T-helper 22 cell (primary cell): ENCODE results near the gene UBAC2.

Experiments used
- DNase-seq: peaks from one replicate; pipeline ENCODE4 v3.0.0-alpha.2; 2020; ENCODE audit warnings: low read depth

UBAC2 gene

DNA sequence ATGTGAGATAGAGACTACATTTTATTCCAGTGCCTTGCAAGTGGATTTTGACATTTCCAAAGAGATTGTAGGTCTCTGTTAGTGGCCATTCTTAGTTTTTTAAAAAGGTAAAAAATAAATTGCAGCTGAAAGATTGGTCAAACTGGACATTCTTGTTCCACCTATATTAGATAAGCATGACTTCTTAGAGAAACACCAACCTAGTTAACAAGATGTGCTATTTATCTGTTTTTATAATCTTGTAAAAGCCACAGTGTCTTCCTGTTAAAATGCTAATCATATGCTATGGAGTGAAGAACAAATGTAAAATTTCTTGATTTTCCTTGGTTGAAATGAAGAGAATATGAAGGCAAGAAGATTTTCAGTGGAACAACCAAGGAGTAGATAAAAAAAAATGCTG lies 140.0 kb downstream of the UBAC2 start:
- DNase-seq, result no peak

DNA sequence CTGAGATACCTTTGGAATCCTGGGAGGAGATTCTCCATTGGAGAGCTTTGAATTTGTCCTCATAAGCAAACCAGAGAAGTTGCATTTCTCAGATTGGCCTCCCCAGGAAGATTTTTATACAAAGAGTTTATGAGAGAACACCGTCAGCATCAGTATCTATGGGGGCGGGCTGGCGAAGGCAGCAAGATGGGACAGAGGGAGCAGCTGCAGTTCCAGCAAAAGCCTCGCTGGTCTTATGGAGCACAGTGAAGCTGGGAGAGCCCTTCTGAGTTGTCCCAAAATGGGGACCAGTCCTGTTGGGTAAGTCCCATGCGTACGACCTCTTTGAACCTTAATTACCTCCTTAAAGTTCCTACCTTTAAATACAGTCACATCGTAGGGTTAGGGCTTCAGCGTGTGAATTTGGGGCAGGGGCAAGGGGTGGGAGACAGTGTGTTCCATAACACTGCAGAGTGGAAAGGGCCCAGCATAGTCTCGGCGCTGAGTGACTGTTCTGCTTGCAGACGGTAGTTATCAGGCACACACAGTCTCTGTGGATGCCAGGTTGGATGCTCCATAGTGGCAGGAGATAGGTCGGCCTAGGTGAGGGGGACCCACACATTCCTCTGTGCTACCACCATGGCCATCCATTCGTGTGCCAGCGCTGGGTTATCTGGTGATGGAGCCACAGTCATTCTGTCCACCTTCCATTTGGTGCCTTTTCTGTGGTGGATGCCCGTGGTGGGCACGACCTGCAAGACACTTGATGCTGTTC lies 141.5 kb downstream of the UBAC2 start:
- DNase-seq, result no peak

DNA sequence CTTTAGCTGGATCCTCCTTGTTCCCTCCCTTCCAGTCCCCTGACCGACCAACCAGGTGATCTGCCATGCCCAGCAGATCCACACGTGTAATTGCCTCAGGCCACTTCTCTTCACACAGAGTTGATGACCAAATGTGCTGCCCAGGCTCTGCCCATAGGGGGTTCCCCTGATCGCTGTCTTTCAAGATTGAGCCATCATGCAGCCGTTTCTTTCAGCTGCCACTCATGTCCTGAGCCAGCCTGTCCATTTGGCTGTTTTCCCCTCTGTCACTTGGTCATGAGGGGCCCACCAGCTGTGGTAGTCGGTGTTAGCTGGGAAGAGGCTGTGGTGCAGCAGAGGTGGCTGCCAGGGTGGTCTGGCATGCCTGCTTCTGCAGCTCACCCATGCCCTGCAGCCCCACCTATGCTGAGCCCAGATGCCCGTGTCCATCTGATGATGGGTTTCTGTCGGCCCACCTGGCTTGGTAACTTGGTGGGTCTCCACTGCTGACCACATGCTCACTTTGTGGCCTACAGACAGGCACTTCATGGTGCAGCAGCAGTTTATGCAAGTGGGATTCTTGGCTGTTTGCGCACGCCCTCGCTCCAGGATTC lies 142.2 kb downstream of the UBAC2 start:
- DNase-seq, result no peak

DNA sequence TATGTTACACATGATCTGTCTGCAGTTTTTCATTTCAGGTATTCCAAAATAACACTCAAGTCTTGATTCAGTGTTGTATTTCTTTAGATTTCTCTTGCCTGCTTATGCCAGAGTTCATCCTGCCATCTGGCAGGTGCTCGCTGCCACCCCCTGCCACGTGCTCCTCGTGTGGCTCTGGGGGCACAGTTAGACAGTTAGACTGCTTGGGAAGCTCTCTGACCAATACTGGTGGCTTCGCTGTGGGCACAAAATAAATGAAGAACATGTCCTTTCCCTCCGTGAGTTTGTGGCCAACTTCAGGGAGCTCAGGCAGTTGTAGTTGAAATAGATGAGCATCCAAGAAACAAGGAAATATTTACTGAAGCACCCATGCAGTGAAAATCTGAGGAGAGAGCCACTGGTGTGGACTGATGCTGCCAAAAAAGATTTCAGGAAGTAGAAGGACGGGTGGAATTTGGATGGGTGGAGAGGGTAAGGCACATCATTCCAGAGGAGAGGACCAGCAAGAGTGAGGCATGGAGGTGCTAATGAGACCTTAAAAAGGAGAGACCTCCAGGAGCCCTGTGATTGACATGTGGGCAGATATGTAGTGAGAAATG lies 144.1 kb downstream of the UBAC2 start:
- no peak for DNase-seq

DNA sequence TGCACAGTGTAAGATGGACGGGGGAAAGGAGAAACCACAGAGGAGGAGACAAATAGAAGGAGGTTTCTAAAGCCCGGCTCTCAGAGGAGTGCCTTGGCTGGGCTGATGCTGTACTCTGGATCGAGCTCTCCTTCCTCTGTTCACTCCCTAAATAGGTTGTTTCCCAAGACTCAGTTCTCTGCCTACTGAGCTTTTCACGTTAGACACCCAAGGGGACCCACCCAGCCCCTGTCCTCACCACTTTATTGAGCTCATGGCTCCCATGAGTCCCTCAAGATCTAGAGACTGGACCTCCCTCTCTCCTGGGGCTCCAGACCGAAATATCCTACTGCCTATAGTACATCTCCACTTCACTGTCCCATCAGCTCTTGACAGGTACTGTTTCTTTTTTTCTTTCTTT lies 144.7 kb downstream of the UBAC2 start:
- DNase-seq, result no peak

DNA sequence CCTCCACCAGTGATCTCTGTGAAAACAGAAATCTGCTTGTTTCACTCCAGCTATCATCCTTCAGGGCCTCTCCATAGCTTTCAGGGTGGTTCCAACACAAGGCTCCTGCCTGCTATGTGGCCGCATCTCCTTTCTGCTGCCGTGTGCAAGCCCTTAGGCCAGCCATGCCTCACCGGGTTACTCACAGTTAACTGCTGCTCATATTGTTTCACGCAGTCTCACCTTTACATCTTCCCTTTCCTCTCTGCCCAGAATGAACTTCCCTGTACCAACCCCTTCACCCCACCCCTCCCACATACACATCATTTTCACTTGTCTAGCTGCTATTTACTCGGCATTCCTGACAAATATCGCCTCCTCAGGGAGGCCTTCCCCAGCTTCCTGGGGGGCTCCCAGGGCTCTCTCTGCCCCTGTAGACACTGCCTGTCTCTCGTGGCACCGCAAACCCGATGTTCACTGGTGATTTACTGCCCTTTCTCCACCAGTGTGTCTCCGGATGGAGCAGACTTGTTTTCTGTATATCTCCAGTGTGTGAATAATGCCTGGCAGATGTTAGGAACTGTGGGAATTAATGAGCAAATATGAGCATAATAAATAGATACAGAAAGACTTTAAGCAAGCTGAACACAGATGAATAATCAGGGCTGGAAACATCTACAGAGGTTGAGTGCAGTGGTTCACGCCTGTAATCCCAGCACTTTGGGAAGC lies 145.8 kb downstream of the UBAC2 start:
- no peak for DNase-seq

DNA sequence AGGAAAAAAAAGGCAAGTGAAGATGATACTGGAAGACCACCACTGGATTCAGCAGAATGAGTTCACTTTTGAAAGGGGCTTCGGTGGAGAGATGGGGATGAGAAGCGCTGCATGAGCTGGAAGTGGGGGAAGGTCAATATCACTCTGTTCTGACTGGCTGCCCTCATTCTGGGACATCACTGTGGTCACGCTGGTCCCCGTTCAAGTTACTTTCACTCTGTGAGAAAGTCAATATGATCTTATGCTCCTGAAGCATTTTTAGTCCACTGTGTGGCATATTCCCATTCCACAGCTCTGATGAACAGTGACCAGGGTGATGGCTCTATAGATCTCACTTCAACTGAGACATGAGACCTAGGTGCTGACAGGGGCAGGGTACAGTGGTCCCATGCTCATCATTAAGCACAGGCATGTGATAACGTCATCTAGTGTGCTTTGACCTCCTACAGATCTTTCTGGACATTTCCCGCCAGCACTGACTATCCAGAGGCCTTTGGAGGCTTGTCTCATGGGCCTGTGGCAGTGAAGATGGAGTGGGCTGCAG lies 146.8 kb downstream of the UBAC2 start:
- no peak for DNase-seq

DNA sequence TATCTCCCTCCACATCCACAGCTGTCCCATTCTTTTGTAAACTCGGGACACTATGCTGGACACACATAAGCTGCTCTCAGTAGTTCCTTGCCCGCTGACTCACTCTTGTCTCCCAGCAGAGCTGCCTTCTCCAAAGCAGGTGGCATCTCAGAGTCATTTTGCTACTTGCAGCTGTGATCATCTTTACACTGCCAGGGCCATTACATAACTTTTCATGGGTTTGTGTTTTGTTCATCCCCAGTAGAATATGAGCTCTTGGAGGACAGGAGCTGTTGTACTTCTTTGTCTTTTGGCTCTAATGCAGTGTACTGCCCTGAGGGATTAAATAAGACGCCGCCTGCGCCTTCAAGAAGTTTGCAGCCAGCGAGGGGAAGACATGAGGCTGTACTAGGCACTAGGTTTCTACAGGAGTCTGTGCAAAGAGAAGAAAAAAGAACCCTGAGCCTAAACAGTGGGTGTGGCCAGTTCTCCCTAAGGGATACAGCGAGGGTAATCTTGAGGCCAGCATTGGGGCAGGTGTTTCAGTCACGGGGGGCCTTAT lies 147.3 kb downstream of the UBAC2 start:
- DNase-seq, result no peak

DNA sequence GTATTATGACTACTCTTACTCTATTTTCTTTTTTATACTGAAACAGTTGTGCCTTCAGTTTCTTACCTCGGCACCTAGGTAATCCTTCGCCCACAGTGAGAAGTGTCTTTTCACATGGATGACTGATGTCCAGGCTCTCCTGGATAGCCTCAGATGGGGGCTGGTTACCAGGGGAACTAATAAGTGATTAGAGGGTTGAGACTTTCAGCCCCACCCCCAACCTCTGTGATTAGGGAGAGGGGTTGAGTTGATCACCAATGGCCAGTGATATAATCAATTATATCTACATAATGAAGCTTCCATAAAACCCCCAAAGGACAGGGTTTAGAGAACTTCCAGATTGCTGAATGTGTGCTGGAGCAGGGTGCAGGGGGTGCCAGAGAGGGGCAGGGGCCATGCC lies 149.5 kb downstream of the UBAC2 start:
- DNase-seq, result no peak

DNA sequence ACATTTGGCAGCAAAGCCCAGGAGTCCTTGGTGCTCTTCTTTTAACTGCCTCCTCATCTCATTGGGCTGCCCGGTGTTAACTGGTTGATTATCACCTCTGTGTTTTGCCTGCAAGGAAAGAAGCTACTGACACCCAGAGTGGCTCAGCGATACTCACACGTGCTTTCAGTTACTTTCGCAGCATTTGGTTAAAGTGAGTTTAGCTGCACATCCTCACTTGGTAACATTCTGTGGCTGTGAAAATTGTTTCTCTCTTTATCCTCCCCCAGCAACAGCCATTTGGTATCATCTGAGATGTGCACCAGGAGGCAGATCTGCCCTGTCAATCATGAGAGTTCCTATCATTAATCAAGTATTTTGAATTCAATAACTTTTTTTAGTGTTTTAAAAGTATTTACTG lies 151.1 kb downstream of the UBAC2 start:
- DNase-seq, result no peak

DNA sequence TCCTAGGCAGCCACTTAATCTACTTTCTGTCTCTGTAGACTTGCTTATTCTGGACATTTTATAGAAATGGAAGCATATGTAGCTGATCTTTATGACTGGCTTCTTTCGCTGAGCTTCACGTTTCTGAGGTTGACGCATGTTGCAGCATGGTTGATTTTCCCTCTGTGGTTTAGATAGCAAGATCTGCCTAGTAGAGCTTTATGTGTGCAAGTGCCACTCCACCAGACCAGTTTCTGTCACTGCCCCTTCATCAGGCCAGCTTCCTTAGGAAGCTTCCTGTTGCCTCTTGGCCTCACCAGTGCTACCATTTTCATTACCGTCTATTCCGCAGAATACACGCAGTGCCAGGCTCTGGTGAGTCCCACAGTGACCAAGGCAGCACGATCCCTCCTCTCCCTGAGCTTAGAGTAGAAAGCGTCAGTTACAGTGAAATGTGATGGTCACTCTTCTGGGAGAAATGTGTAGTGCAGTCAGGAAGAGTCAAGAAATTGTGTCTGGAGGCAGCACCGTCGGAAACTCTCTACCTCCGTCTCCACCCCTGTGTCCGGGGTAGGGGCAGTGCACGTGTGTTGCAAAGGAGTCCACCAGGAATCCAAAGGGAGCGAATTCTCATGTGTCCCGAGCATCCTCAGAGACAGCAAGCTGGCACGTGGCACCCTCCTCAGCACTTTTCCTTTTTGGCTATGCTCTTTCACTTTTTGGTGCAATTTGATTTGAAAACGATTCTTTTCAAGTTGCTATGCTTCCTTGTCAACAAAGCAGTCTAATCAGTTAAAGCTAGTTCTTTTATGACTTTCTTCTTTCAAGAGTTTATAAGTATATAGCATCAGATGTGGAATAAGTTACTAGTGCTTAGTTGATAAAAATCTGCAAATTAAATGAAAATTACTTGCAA lies 151.9 kb downstream of the UBAC2 start:
- DNase-seq, result no peak

DNA sequence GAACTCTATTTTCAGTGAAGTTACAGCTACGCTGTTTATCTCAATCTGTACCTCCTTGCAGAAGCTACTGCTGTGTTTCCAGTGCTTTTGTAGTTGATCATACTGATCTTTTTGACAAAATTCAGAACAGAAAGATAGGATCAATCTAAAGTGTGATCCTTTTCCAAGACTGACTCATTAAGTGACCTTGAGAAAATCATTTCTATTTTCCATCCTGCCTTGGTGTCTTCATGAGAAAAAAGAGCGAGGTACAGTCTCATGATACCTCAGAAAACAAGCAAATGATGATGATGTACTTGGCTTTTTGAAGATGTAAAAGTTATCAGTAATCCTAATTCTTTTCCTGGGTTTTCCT lies 152.6 kb downstream of the UBAC2 start:
- no peak for DNase-seq

DNA sequence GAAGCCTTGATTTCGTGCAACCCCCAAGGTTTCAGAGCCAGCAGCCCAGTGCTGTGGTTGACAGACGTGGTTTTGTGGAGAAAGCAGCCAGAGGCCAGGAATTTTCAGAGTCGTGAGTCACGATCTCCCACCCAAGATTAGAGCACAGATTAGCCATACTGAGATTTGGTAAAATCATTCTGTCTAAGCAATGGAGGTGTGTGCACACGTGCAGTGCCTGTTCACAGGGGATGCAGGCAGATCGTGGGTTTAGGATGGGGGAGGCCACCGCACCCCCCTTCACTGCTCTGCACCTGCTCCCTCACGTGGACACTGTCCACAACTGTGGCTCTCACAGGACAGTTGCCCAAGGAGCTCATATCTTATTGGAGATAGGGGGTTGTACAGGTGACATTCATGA lies 153.2 kb downstream of the UBAC2 start:
- peak; percentile 24 for DNase-seq

DNA sequence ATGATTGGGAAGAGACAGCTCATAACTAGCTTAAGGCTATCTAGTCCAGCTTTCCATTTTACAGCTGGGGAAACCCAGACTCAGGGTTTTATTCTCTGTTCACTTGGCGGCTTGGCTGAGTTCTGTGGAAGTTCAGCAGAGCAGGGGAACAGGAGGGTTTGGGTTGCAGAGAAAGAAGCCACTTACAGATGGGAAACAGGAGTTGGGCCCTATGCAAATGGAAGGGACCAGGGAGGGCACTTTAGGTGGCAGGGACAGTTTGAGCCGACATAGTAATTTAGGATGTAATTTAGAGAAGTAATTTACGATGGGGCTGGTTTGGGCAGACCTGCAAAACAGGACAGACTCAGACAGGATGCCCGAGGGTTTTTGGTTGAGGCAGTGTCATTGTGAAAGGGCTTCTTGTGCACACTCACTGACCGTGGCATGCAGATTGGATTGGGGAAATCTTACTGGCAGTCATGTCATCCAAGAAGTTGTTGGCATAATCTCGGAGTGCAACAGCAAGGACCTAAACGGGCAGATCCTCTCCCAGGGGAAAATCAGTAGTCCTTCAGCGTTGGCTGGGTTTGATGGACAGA lies 153.8 kb downstream of the UBAC2 start:
- DNase-seq, result no peak

DNA sequence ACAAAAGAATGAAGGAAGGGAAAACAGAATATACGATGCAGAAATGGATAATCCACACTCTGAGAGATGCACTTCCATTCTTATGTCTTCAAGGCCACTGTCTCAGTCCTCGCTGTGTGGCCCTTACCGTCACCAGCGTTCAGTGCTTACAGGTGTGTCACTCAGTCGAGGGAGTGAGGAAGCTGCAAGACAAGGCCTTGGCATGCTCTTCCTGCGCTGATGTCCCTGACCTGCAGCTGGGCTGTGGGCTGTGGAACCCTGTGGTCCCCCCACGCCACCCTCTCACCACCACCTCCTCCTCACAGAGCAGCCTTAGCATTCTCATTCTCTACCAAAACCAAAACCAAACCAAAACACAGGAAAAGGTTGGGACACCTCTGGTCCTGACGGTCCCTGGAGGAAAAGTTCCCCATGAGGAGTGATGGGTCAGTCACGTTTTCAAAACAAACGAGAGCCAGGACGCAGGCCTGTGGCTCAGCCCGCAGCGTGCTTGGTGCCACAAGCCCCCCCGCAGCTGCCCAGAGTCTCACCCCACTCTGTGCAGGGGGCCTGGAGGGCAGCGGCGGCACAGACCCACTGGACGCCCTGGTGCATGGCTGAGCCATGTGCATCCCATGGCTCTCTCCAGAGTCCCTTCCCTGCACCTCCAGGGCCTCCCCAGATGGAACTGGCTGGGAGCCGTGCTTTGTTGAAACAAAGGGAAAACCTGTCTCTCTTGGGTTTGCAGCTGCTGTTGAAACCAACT lies 154.8 kb downstream of the UBAC2 start:
- no peak for DNase-seq

DNA sequence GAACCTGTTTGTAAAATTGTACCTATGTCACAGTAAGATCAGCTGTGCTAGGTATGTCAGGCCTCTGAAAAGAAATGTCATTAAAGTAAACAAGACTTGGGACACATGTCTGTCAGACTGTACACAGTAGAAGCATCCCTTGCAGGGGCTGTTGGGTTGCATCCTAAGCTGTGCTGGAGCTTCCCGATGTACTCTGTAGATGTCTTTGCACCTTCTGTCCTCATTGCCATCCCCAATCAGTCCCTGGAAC lies 155.3 kb downstream of the UBAC2 start:
- no peak for DNase-seq

DNA sequence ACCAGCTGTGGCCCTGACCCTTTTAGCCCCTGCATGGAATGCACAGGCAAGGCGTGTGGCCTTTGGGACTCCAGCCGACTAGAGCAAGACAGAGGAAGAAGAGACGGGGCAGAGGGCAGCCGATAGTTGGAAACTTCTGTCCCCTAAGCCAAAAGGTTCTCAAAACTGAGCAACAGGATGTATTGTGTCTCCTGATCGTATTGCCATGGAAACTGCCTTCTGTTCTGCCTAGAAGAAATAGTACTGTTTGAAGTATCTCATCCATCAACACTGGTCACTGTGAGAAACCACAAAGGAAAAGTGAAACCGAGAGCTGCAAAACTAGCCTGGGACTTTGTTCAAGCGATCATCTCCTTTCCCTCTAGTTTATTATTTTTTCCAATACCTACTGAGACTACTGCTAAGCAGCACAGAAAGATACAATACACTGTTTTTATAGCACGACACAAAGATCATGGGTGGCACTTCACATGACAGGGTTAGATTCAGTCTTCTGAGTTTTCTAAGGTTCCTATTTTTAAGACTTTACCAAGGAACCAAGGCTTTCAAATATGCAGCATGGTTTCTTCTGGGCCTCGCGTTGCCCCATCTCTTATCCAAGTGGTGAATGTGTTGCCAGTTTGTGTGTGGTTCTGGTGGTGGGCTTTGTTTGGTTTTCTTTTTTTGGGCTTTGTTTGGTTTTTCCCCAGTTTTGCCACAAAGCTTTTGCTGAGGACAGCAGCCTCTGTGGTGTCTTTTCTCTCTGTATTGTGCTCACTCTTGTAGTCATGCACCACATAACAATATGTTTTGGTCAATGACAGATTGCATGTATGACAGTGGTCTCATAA lies 155.8 kb downstream of the UBAC2 start:
- peak; percentile 56 for DNase-seq

DNA sequence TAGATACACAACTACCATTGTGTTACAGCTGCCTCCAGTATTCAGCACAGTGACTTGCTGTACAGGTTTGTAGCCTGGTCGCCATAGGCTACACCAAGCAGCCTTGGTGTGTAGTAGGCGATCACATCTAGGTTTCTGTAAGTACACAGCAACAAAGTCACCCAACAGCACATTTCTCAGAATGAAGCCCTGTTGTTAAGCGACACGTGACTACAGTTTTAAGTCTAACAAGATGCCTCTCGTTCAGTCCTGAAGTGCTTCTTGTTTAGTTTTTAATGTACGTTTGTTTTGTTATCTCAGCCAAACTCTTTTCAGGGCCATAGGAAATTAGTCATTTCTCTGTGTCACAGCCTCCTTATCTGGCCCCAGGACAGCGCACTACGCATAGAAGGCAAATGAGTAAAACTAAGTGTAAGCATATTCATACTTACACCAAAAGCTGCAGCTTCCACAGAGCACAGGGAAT lies 156.5 kb downstream of the UBAC2 start:
- DNase-seq, result peak; percentile 51

DNA sequence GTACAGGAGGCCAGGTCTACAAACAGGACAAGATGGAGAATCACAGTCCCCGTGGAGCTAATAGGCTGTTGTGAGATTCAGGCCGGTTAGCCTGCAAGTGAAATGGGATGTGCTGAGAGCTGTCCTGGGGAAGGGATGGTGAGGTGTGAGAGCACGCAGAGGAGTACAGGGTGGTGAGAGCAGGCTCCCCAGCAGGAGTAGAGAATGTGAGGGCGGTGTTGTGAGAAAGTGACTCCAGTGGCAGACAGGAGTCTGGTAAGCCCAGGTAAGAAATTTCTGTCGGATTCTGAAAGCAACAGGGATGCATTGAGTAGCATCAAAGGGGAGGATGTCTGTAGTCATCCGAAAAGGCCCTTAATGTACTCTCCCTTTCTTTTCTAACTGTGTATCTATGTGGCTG lies 157.3 kb downstream of the UBAC2 start:
- DNase-seq, result no peak

DNA sequence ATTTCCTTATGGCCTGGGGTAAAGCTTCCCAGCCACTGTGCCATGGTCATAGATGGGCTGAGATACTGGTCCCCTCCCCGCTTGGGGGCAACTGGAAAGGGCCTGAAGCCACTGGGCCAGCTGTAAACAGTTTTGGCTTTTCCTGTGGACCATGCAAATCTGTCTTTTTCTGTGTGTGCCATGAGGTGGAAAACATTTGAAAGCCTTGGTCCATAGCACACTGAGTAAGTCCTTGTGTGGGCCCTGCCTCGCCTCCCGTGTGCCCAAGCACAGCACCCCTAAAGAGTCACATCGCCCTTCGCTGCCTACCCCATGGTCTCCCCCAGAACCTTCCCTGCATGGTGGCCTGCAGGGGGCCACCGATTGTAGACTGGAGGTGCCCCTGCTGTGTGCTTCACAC lies 158.9 kb downstream of the UBAC2 start:
- DNase-seq, result no peak
